ENCODE data around the gene BANF1.

DNA sequence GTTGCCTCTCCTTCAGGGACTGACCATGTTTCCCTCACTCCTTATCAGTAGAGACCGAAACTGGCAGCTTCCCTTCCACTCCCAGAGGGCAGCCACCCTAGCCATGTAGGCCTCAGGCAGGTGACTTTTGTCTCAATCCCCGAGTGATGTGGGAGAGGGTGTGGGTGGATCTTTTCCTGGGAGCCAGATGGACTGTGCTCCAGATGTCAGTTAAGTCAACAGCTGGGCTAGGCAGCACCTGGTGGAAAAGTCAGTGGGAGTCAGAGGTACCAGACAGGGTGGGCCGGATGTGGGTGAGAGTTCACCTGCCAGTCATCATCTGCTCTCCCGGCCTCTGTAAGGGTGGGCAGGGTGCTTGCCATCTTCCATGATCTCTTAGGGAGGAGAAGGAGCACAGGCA lies 1.9 kb downstream of the BANF1 start:
- TF ChIP-seq, protein P1, sequence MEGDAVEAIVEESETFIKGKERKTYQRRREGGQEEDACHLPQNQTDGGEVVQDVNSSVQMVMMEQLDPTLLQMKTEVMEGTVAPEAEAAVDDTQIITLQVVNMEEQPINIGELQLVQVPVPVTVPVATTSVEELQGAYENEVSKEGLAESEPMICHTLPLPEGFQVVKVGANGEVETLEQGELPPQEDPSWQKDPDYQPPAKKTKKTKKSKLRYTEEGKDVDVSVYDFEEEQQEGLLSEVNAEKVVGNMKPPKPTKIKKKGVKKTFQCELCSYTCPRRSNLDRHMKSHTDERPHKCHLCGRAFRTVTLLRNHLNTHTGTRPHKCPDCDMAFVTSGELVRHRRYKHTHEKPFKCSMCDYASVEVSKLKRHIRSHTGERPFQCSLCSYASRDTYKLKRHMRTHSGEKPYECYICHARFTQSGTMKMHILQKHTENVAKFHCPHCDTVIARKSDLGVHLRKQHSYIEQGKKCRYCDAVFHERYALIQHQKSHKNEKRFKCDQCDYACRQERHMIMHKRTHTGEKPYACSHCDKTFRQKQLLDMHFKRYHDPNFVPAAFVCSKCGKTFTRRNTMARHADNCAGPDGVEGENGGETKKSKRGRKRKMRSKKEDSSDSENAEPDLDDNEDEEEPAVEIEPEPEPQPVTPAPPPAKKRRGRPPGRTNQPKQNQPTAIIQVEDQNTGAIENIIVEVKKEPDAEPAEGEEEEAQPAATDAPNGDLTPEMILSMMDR (IDR thresholded peaks at IDR 0.05; ENCODE audit: low read depth, low read length, poor library complexity, severe bottlenecking): no peak
- TF ChIP-seq EZH2phosphoT487 (IDR thresholded peaks at IDR 0.05; ENCODE audit: borderline replicate concordance, low read length): no peak
